Suprapubic skin (tissue), 4 donors: Measurements from ENCODE around the gene TAC3.

Experiments
- POLR2A ChIP-seq, 2 donors: fragments of 450-650 bp; IDR thresholded peaks; one replicate each; pipeline ENCODE4 v1.6.1; 2017; ENCODE audit warnings: antibody characterized with exemption in 2 of 2, mild to moderate bottlenecking in 2 of 2, moderate library complexity in 2 of 2
- POLR2AphosphoS5 ChIP-seq, 3 donors: sonication (generic); formaldehyde crosslinking; IDR thresholded peaks; one replicate each; pipeline ENCODE4 v1.6.1; 2017; ENCODE audit warnings: antibody characterized with exemption in 3 of 3
- TF ChIP-seq, protein P1 (sequence below), 2 donors: fragments of 200-600 bp in 1 of 2; fragments of 450-650 bp in 1 of 2; sonication (generic) in 1 of 2; IDR thresholded peaks; one replicate each; pipeline ENCODE4 v1.5.1; 2016 to 2019; ENCODE audit warnings: antibody characterized with exemption in 2 of 2, mild to moderate bottlenecking in 1 of 2, moderate library complexity in 1 of 2

DNA sequence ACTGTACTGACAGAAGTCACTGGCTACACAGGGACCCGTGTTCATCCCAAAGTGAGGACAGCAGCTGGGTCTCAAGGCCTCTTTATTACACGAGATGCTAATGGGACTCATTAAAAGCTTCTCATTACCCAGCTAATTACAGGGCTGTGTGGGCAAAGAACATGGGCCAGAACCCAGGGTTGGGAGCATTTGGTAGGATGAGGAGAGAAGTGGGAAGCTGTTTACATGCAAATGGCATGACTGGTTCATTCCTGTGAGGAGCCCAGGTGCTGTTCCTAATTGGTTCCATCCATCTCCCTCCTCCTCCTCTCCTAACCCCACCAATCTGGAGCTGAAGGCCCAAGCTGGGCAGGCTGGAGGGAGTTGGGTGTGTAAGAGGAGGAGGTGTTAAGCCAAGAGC is 8.9 kb upstream of the TAC3 start:
- TF ChIP-seq POLR2AphosphoS5 (IDR thresholded peaks at IDR 0.05), result no peak
- TF ChIP-seq, protein P1, sequence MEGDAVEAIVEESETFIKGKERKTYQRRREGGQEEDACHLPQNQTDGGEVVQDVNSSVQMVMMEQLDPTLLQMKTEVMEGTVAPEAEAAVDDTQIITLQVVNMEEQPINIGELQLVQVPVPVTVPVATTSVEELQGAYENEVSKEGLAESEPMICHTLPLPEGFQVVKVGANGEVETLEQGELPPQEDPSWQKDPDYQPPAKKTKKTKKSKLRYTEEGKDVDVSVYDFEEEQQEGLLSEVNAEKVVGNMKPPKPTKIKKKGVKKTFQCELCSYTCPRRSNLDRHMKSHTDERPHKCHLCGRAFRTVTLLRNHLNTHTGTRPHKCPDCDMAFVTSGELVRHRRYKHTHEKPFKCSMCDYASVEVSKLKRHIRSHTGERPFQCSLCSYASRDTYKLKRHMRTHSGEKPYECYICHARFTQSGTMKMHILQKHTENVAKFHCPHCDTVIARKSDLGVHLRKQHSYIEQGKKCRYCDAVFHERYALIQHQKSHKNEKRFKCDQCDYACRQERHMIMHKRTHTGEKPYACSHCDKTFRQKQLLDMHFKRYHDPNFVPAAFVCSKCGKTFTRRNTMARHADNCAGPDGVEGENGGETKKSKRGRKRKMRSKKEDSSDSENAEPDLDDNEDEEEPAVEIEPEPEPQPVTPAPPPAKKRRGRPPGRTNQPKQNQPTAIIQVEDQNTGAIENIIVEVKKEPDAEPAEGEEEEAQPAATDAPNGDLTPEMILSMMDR (IDR thresholded peaks at IDR 0.05), result no peak
- TF ChIP-seq POLR2A (IDR thresholded peaks at IDR 0.05), result no peak
